ENCODE measurements around the gene TARS3.

TARS3 gene

DNA sequence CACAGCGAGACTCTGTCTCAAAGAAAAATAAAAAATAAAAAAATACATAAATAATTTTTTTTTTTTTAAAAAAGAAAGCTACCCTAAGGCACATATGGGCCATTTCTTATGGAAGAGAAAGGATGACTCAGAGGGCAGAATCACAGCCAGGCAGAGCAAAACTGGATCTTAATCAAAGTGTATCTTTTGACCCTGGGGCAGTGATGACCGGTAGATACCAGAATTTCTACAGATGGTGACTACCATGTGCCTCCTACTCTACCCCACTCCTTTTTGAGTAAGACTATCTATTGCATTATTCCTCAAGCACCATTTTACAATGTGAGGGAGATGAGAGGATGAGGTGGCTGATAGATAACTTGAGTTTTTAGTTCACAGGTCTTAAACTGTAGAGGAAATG is 26.0 kb downstream of the TARS3 start:
- DNase-seq (ENCODE audit: low read depth, low spot score) = no peak

DNA sequence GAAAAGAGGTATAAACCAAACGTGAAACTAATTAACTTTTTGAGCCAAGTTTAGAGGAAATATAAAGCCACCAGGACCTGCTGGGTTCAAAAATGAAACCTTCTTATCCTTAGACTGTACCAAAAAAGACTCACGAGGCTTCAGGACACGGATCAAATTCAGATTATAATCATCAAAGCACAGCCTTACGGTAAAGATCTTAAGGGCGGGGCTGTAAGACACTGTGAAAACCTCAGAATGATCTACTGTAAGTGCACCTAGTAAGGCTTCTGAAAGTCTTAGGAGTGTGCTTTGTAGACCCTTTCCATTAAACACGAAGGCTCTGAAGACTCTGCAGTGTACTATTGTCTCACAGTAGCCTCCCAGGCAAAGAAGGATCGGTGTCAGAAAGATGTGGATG is 26.8 kb downstream of the TARS3 start:
- DNase-seq (ENCODE audit: low read depth, low spot score) = no peak

DNA sequence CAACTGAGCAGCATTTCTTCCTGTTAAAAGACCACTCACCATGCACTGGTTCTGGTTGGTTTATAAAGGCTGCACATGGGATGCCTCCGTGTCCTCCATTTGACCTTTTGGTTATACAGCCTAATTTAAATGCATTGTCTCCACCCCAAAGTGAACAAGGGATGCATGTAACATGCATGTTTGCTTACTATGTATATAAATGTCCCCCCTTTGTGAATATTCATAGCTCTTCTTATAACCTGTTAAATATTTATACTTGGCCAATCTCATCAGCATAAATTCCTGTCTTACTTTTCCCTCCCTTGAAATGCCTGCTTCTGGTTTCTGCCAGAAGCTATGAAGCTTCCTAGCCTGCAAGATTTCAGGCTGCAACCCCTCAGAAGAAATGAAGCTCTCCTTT is 27.4 kb downstream of the TARS3 start:
- DNase-seq (ENCODE audit: low read depth, low spot score) = no peak

- DNase-seq (ENCODE audit: low read depth, low spot score) = no peak
Observed at GRCh38 chr15:101694261-101694660, 30.0 kb downstream of the TARS3 start.

DNA sequence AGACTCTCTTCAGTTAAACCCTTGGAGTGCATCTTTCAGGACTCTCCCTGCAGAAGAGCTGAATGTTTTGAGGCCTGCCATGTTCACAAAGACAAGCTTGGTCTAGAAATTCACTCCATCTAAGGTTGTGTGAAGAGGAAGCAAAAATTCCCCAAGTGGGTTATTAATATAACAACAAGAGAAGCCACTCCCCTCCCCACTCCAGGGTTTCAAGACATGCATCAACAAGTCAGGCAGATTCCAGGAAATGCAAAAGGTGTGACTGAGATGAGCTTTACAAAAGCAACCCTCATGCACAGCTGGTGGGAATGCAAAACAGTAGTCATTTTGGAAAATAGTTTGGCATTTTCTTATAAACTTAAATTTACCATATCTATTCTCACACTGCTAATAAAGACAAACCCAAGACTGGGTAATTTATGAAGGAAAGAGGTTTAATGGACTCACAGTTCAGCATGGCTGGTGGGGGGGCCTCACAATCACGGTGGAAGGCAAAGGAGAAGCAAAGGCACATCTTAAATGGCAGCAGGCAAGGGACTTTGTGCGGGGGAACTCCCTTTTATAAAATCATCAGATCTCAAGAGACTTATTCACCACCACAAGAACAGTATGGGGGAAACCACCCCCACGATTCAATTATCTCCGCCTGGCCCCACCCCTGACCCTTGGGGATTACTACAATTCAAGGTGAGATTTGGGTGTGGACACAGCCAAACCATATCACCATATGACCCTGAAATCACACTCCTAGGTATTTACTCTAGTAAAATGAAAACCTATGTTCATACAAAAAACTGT is 31.3 kb downstream of the TARS3 start:
- DNase-seq (ENCODE audit: low read depth, low spot score) = no peak

- no peak for DNase-seq (ENCODE audit: low read depth, low spot score)
Observed at GRCh38 chr15:101689901-101690300, 34.4 kb downstream of the TARS3 start.

DNA sequence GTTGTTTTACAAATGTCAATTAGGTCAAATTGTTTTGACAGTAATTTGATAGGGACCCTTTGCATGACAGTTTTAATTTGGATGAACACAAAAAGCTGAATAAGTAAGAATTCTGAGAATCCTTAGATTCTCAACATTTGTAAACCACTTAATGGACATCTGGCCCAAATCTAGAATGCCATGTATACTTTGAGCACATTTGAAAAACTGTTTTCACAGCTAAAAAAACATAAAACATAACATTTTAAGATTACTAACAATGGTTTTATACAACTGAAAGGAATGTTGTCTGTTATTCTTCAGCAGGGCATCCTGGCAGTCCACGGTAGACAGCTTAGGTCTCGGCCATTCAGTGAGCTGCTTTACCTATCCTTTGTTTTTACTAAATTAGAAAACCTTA is 37.6 kb downstream of the TARS3 start:
- DNase-seq (ENCODE audit: low read depth, low spot score) = no peak

DNA sequence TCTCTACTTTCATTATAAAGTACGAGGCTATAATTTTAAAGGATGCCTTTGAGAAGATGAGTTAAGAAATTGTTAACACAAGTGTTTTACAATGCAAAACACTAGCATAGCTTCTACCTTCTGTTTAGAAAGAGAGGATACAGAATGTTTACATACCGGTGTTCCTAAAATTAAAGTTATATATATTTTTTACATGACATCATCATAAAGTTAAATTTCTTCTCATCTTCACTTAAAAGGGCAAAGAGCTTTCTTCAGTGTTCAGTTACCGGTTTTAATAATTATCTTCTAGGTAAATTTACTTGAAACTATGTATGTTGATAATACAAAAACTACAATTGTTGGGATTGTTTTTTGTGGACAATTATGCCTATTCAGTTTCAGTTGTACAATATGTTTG is 39.4 kb downstream of the TARS3 start:
- no peak for DNase-seq (ENCODE audit: low read depth, low spot score)

GRCh38 chr15:101684384-101684783 is 39.9 kb downstream of the TARS3 start:
- no peak for DNase-seq (ENCODE audit: low read depth, low spot score)

DNA sequence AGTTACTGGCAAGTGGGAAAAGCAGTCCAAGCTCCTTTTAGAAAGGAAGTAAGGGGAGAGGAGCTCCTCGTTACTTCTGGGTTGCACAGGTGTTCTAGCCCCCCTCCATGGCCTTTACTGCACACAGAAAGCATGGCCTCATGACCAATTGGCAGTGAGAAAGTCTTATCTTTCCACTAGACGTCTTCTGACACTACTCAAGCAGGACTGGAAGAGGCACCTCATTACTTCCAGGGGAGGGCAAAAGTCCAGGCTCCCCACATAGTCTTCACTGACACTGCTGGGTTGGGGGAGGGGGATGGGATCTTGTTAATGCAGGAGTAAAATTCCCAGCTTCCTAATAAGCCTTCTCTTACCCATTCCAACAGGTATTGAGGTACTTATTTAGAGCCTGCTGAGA is 44.5 kb downstream of the TARS3 start:
- DNase-seq (ENCODE audit: low read depth, low spot score) = no peak

GRCh38 chr15:101676921-101677329 is 47.3 kb downstream of the TARS3 start:
- DNase-seq (ENCODE audit: low read depth, low spot score) = no peak

DNA sequence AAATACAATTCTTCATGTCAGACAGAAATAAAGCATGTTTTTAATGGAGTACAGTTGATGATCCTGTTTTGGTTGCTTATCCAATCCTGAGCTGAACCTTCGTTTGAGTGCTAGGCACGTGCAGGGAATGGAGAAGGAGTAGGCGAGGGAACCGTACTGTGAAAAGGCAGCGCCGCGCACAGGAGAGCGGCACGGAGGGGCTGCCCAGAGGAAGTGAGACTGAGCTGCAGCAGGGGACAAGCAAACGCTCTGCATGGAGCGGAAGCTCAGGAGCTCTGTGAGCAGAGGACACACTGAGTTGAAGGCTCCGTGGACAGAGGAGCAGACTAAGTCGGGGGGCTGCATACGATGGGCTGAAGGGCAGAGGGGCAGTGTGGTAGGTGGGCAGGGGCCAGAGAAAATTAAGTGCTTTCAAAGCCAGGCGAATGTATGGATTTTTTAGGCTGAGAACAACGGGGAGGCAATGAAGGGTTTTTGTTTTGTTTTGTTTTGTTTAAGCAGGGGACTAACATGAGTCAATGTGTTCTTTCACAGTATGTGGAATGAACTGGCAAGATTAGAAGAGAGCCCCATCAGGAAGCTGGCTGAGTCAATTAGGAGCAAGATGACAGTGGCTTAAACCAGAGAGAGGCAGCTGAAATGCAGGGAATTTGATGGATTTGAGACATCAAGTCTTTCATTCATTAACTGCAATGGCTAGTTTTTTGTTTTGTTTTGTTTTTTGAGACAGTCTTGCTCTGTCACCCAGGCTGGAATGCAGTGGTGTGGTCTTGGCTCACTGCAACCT is 48.3 kb downstream of the TARS3 start:
- no peak for DNase-seq (ENCODE audit: low read depth, low spot score)

- DNase-seq (ENCODE audit: low read depth, low spot score) = no peak
Observed at GRCh38 chr15:101675015-101675414, 49.3 kb downstream of the TARS3 start.

DNA sequence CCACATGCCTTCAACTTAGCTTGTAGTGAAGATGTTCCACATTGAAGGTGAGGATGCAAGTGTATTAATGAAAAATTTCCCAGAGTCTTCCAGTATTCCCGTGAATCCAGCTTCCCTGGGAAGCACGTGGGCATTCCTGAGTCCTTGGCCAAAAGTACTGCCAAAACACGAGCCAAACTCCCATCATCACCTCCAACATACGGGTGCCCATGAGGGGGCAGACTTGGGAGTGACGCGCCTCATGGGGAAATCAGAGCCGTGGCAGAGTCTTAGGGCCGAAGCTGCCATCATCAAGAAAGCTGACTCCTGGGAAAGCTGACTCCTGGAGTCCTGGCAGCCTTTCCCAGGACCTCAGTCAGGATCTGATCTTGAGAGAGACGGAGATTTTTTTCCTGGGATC is 52.0 kb downstream of the TARS3 start:
- DNase-seq (ENCODE audit: low read depth, low spot score) = no peak

- no peak for DNase-seq (ENCODE audit: low read depth, low spot score)
Observed at GRCh38 chr15:101669744-101670143, 54.5 kb downstream of the TARS3 start.

GRCh38 chr15:101667881-101668280 is 56.4 kb downstream of the TARS3 start:
- no peak for DNase-seq (ENCODE audit: low read depth, low spot score)

DNA sequence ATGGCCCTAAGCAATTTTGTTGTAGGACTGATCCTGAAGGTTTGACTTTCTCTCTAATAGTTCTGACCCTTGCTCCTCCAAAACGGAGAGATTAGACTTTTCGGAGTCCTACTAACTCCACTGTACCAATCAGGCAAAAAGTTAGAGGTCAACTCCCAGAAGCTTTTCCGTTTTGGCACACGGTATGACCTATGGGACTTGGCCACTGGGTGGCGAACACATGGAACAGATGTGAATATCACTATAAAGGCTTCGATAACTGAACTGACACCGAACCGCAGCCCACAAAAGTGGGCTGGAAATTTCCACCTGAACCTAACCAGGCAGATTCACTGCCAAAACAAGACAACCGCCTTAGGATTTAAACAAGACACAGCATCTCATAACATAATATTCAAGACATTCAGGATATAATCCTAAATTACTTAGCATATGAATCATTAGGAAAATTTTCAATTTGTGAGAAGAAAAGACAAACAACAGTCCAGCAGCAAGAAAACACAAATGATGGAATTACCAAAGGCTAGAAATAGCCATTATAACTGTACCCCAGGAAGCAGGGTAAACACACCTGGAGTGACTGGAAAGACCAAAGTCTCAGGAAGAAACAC is 59.9 kb downstream of the TARS3 start:
- DNase-seq (ENCODE audit: low read depth, low spot score) = no peak

DNA sequence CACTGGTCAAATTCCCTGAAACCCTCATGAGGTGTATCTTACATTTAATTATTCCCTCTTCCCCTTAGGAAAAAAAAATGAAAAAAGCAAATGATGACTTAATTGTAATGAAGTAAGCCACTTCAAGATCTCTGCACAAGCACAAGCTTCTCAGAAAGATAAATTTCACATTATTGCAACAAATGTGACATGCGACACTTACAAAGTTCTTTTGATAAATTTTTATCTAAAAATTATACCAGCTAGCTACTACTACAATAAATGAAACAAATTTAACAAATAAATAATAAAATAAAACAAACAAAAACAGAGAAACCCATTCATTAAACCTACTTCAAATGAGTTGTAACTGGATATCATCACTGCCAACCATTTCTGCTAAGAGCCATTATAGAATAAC is 62.1 kb downstream of the TARS3 start:
- DNase-seq (ENCODE audit: low read depth, low spot score) = no peak

- no peak for DNase-seq (ENCODE audit: low read depth, low spot score)
Observed at GRCh38 chr15:101660005-101660404, 64.3 kb downstream of the TARS3 start.

GRCh38 chr15:101657968-101658784 is 66.1 kb downstream of the TARS3 start:
- DNase-seq (ENCODE audit: low read depth, low spot score) = no peak

- no peak for DNase-seq (ENCODE audit: low read depth, low spot score)
Observed at GRCh38 chr15:101657171-101657570, 67.1 kb downstream of the TARS3 start.

Measured in activated CD4-positive, CD25-positive, alpha-beta regulatory T cell treated with anti-CD3 and anti-CD28 coated beads, Interleukin-2, amount 50 U/mL, for 16 hours (primary cell).